Measurements from ENCODE around the gene CTNND1. TPM values are rescaled to one million over a fixed set of nuclear protein-coding genes. Genes with fewer than 3 reads are reported as not detected.

Gene CTNND1
- polyA plus RNA-seq, 1 donor from 2014 or later = 70.3 TPM

DNA sequence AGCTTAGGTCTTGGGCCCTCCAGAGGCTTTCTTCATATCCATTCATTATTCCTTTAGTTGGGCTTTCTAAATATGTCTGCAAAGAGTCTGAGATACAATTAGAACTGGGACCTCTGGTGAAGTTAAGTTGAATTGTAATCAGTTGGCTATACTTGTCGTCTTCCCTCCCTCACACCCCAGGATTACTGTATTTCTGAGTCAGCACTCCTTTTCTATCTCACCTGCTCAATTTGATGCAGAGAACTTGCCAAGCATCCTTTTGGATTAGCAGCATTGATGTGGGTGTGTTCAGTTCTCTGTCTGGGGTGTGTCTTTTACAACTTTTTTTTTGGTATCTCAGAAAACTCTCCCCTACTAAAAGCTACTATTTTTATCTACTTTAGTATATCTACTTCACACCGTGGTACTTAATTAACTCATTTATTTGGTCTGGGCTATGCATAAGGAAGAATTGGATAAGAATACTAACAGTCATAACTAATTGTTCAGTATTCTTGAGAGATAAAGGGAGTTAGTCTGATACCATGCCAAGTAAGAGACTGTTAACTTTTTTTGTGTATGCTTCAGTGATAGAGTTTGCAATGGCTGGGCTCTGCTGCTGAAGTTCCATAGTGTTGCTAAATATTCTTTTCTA is 15.1 kb downstream of the CTNND1 start:
- no peak for TF ChIP-seq EZH2 (IDR thresholded peaks at IDR 0.05; ENCODE audit: borderline replicate concordance, insufficient read depth, low read length, poor library complexity, severe bottlenecking)
- no peak for TF ChIP-seq RAD21 (conservative IDR thresholded peaks at IDR 0.05)
- TF ChIP-seq EP300 (conservative IDR thresholded peaks at IDR 0.05; ENCODE audit: poor library complexity, severe bottlenecking) = no peak
- TF ChIP-seq POLR2AphosphoS5 (IDR thresholded peaks at IDR 0.05) = no peak
- TF ChIP-seq MXI1 (conservative IDR thresholded peaks at IDR 0.05; ENCODE audit: poor library complexity, severe bottlenecking) = no peak
- TF ChIP-seq, protein P1, sequence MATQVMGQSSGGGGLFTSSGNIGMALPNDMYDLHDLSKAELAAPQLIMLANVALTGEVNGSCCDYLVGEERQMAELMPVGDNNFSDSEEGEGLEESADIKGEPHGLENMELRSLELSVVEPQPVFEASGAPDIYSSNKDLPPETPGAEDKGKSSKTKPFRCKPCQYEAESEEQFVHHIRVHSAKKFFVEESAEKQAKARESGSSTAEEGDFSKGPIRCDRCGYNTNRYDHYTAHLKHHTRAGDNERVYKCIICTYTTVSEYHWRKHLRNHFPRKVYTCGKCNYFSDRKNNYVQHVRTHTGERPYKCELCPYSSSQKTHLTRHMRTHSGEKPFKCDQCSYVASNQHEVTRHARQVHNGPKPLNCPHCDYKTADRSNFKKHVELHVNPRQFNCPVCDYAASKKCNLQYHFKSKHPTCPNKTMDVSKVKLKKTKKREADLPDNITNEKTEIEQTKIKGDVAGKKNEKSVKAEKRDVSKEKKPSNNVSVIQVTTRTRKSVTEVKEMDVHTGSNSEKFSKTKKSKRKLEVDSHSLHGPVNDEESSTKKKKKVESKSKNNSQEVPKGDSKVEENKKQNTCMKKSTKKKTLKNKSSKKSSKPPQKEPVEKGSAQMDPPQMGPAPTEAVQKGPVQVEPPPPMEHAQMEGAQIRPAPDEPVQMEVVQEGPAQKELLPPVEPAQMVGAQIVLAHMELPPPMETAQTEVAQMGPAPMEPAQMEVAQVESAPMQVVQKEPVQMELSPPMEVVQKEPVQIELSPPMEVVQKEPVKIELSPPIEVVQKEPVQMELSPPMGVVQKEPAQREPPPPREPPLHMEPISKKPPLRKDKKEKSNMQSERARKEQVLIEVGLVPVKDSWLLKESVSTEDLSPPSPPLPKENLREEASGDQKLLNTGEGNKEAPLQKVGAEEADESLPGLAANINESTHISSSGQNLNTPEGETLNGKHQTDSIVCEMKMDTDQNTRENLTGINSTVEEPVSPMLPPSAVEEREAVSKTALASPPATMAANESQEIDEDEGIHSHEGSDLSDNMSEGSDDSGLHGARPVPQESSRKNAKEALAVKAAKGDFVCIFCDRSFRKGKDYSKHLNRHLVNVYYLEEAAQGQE (IDR thresholded peaks at IDR 0.05; ENCODE audit: borderline replicate concordance) = no peak
- TF ChIP-seq SMC3 (conservative IDR thresholded peaks at IDR 0.05; ENCODE audit: poor library complexity) = no peak
- TF ChIP-seq TAF1 (IDR thresholded peaks at IDR 0.05; ENCODE audit: low read depth) = no peak
- TF ChIP-seq, protein P2, sequence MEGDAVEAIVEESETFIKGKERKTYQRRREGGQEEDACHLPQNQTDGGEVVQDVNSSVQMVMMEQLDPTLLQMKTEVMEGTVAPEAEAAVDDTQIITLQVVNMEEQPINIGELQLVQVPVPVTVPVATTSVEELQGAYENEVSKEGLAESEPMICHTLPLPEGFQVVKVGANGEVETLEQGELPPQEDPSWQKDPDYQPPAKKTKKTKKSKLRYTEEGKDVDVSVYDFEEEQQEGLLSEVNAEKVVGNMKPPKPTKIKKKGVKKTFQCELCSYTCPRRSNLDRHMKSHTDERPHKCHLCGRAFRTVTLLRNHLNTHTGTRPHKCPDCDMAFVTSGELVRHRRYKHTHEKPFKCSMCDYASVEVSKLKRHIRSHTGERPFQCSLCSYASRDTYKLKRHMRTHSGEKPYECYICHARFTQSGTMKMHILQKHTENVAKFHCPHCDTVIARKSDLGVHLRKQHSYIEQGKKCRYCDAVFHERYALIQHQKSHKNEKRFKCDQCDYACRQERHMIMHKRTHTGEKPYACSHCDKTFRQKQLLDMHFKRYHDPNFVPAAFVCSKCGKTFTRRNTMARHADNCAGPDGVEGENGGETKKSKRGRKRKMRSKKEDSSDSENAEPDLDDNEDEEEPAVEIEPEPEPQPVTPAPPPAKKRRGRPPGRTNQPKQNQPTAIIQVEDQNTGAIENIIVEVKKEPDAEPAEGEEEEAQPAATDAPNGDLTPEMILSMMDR (IDR thresholded peaks at IDR 0.05; ENCODE audit: poor library complexity, severe bottlenecking) = no peak
- Histone ChIP-seq H4K20me1 (ENCODE audit: insufficient read depth) (no peaks in the 10 kb centered on the region), H3K4me2 (ENCODE audit: low read length) (no peak overlapping the region), H3K27me3 (ENCODE audit: insufficient read depth, low read depth, low read length) (no peaks in the 10 kb centered on the region), H3K27ac (ENCODE audit: low read length) (no peak overlapping the region), H3F3A (ENCODE audit: insufficient read depth, low read length, poor library complexity, severe bottlenecking) (no peaks in the 10 kb centered on the region), H3K36me3 (ENCODE audit: insufficient read depth, low read length) (no peaks in the 10 kb centered on the region), H3K9me2 (ENCODE audit: insufficient read depth, low read length) (no peaks in the 10 kb centered on the region), H3K9me3 (ENCODE audit: low read length) (no peaks in the 10 kb centered on the region), H2AFZ (ENCODE audit: low read depth, low read length) (no peak overlapping the region), H3K79me2 (replicated peaks; ENCODE audit: insufficient read depth, low read length) (peaks cover 66% of the 10 kb centered on the region), H3K4me3 (ENCODE audit: low read length) (no peak overlapping the region), H3K9ac (ENCODE audit: low read length) (no peak overlapping the region)

DNA sequence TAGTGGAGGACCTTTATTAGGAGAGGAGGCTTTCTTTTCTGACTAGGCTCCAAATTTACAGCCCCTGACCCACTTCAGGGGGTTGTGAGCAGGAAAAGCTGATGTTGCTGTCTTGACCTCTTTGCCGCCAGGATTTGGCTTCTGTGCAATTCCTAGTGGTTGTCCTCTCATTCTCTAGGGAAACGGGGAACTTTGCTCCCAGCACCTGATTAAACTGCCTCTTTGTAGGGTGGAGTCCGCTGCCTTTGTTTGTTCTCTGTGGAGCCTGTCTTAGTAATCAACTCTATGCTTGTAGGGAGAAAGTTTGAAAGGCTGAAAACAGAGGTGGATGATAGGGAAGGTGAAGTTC is 16.3 kb downstream of the CTNND1 start:
- H3K36me3 ChIP-seq (ENCODE audit: insufficient read depth, low read length) = no peaks in the 10 kb centered on the region
- H3K4me3 ChIP-seq (ENCODE audit: low read length) = peak overlapping the region; percentile 57
- H3F3A ChIP-seq (ENCODE audit: insufficient read depth, low read length, poor library complexity, severe bottlenecking) = no peaks in the 10 kb centered on the region
- peaks cover 66% of the 10 kb centered on the region for H3K79me2 ChIP-seq (replicated peaks; ENCODE audit: insufficient read depth, low read length)
- H3K9me3 ChIP-seq (ENCODE audit: low read length) = no peaks in the 10 kb centered on the region
- no peaks in the 10 kb centered on the region for H3K27me3 ChIP-seq (ENCODE audit: insufficient read depth, low read depth, low read length)
- H3K9me2 ChIP-seq (ENCODE audit: insufficient read depth, low read length) = no peaks in the 10 kb centered on the region
- H3K27ac ChIP-seq (ENCODE audit: low read length) = peak overlapping the region; percentile 83
- peak overlapping the region; percentile 62 for H3K9ac ChIP-seq (ENCODE audit: low read length)
- no peaks in the 10 kb centered on the region for H4K20me1 ChIP-seq (ENCODE audit: insufficient read depth)
- H2AFZ ChIP-seq (ENCODE audit: low read depth, low read length) = no peak overlapping the region
- peak overlapping the region; percentile 76 for H3K4me2 ChIP-seq (ENCODE audit: low read length)
- TF ChIP-seq SMC3 (conservative IDR thresholded peaks at IDR 0.05; ENCODE audit: poor library complexity) (no peak), POLR2AphosphoS5 (IDR thresholded peaks at IDR 0.05) (no peak), EZH2 (IDR thresholded peaks at IDR 0.05; ENCODE audit: borderline replicate concordance, insufficient read depth, low read length, poor library complexity, severe bottlenecking) (no peak), RAD21 (conservative IDR thresholded peaks at IDR 0.05) (no peak), EP300 (conservative IDR thresholded peaks at IDR 0.05; ENCODE audit: poor library complexity, severe bottlenecking) (no peak), TAF1 (IDR thresholded peaks at IDR 0.05; ENCODE audit: low read depth) (no peak), MXI1 (conservative IDR thresholded peaks at IDR 0.05; ENCODE audit: poor library complexity, severe bottlenecking) (no peak)
- TF ChIP-seq, protein P1 (IDR thresholded peaks at IDR 0.05; ENCODE audit: borderline replicate concordance) = no peak
- TF ChIP-seq, protein P2 (IDR thresholded peaks at IDR 0.05; ENCODE audit: poor library complexity, severe bottlenecking) = no peak

Data from neural cell (in vitro differentiated cells).